Measurements from ENCODE around the gene MEI1.
A peak's percentile ranks its signal among the peaks of the same experiment; 100 is the strongest.

MEI1 gene

GRCh38 chr22:41654322-41654721, 45.0 kb upstream of the MEI1 start:
- peak; percentile 82 for DNase-seq
- TF ChIP-seq EZH2phosphoT487 (IDR thresholded peaks at IDR 0.05; ENCODE audit: low read length) (no peak), EZH2 (optimal IDR thresholded peaks at IDR 0.05; ENCODE audit: low read depth, low read length) (no peak), CTCF (IDR thresholded peaks at IDR 0.05; ENCODE audit: low read length) (peak; percentile 28; the same call in 1 of the 2 replicates)
- H3K4me1 ChIP-seq (ENCODE audit: low read length), result peaks cover 30% of the 10 kb centered on the region
- H2AFZ ChIP-seq (ENCODE audit: low read length), result no peak overlapping the region
- no peaks in the 10 kb centered on the region for H4K20me1 ChIP-seq (ENCODE audit: insufficient read depth, low read length)
- peak overlapping the region; percentile 54; the same call in 1 of the 2 replicates for H3K4me2 ChIP-seq (ENCODE audit: low read depth, low read length)
- no peak overlapping the region for H3K4me3 ChIP-seq (ENCODE audit: low read length)
- H3K9ac ChIP-seq (ENCODE audit: low read length), result peak overlapping the region; percentile 21; the same call in 1 of the 2 replicates
- peaks cover 26% of the 10 kb centered on the region for H3F3A ChIP-seq (ENCODE audit: insufficient read depth, low read length)
- H3K27ac ChIP-seq (ENCODE audit: low read length), result peak overlapping the region; percentile 71; the same call in 1 of the 2 replicates
- H3K27me3 ChIP-seq (replicated peaks; ENCODE audit: insufficient read depth, low read length), result no peaks in the 10 kb centered on the region
- no peaks in the 10 kb centered on the region for H3K9me3 ChIP-seq (replicated peaks; ENCODE audit: insufficient read depth, low read length)
- H3K9me2 ChIP-seq (replicated peaks; ENCODE audit: insufficient read depth, low read length), result no peaks in the 10 kb centered on the region
- peaks cover 30% of the 10 kb centered on the region; the same call in 1 of the 2 replicates for H3K36me3 ChIP-seq (replicated peaks; ENCODE audit: insufficient read depth, low read length)
- H3K79me2 ChIP-seq (ENCODE audit: low read length), result peaks cover 68% of the 10 kb centered on the region

- Histone ChIP-seq H3K9ac (ENCODE audit: low read length) (no peak overlapping the region), H3K4me3 (ENCODE audit: low read length) (no peak overlapping the region), H4K20me1 (ENCODE audit: insufficient read depth, low read length) (no peaks in the 10 kb centered on the region), H3K36me3 (replicated peaks; ENCODE audit: insufficient read depth, low read length) (peaks cover 23% of the 10 kb centered on the region; the same call in 1 of the 2 replicates), H3K4me2 (ENCODE audit: low read depth, low read length) (no peak overlapping the region), H3K27me3 (replicated peaks; ENCODE audit: insufficient read depth, low read length) (no peaks in the 10 kb centered on the region), H3K79me2 (ENCODE audit: low read length) (peaks cover 55% of the 10 kb centered on the region), H3F3A (ENCODE audit: insufficient read depth, low read length) (peaks cover 24% of the 10 kb centered on the region), H3K9me2 (replicated peaks; ENCODE audit: insufficient read depth, low read length) (no peaks in the 10 kb centered on the region), H3K4me1 (ENCODE audit: low read length) (peaks cover 30% of the 10 kb centered on the region), H2AFZ (ENCODE audit: low read length) (no peak overlapping the region), H3K9me3 (replicated peaks; ENCODE audit: insufficient read depth, low read length) (no peaks in the 10 kb centered on the region), H3K27ac (ENCODE audit: low read length) (no peak overlapping the region)
- no peak for TF ChIP-seq EZH2phosphoT487 (IDR thresholded peaks at IDR 0.05; ENCODE audit: low read length)
- TF ChIP-seq EZH2 (optimal IDR thresholded peaks at IDR 0.05; ENCODE audit: low read depth, low read length), result no peak
- TF ChIP-seq CTCF (IDR thresholded peaks at IDR 0.05; ENCODE audit: low read length), result no peak
- no peak for DNase-seq
Measured at GRCh38 chr22:41656556-41656955, 42.7 kb upstream of the MEI1 start.

GRCh38 chr22:41657709-41658108, 41.6 kb upstream of the MEI1 start:
- peaks cover 23% of the 10 kb centered on the region; the same call in 1 of the 2 replicates for H3K36me3 ChIP-seq (replicated peaks; ENCODE audit: insufficient read depth, low read length)
- H2AFZ ChIP-seq (ENCODE audit: low read length), result no peak overlapping the region
- H3K4me3 ChIP-seq (ENCODE audit: low read length), result no peak overlapping the region
- TF ChIP-seq CTCF (IDR thresholded peaks at IDR 0.05; ENCODE audit: low read length), result no peak
- no peak for TF ChIP-seq EZH2phosphoT487 (IDR thresholded peaks at IDR 0.05; ENCODE audit: low read length)
- TF ChIP-seq EZH2 (optimal IDR thresholded peaks at IDR 0.05; ENCODE audit: low read depth, low read length), result no peak
- peaks cover 28% of the 10 kb centered on the region for H3F3A ChIP-seq (ENCODE audit: insufficient read depth, low read length)
- no peak overlapping the region for H3K27ac ChIP-seq (ENCODE audit: low read length)
- DNase-seq, result no peak
- H3K79me2 ChIP-seq (ENCODE audit: low read length), result peaks cover 48% of the 10 kb centered on the region
- H3K9ac ChIP-seq (ENCODE audit: low read length), result no peak overlapping the region
- no peaks in the 10 kb centered on the region for H3K9me3 ChIP-seq (replicated peaks; ENCODE audit: insufficient read depth, low read length)
- no peaks in the 10 kb centered on the region for H3K9me2 ChIP-seq (replicated peaks; ENCODE audit: insufficient read depth, low read length)
- H4K20me1 ChIP-seq (ENCODE audit: insufficient read depth, low read length), result no peaks in the 10 kb centered on the region
- no peaks in the 10 kb centered on the region for H3K27me3 ChIP-seq (replicated peaks; ENCODE audit: insufficient read depth, low read length)
- no peak overlapping the region for H3K4me2 ChIP-seq (ENCODE audit: low read depth, low read length)
- H3K4me1 ChIP-seq (ENCODE audit: low read length), result peaks cover 23% of the 10 kb centered on the region
